Effector CD4-positive, alpha-beta T cell (primary cell): Measurements from ENCODE around the gene MTX1.
"Not testable (repeated sequence)": the region's sequence is repeated elsewhere in the genome, so short reads cannot be mapped to it uniquely, and the experiment has no call there.

Source experiments
- DNase-seq: peaks from one replicate; pipeline ENCODE4 v3.0.0-alpha.2; 2020
- total RNA-seq: gene quantifications from one replicate; lab custom pipeline; 2026; lab: John Stamatoyannopoulos, UW

Gene MTX1
- 20.6 reads per million, percentile 47 among the genes with 10 or more reads in this experiment for total RNA-seq

- peak; percentile 84 for DNase-seq
These were observed at the start of gene MTX1 for GRCh38 chr1:155208541-155209311. Gene MTX1, plus strand, starts transcription at chr1:155208695. Its CDS starts 110 bp downstream, at chr1:155208805.

- DNase-seq: no peak
These were observed 49.5 kb upstream of the MTX1 start for GRCh38 chr1:155158991-155159390.

- no peak for DNase-seq
These were observed 48.4 kb upstream of the MTX1 start for GRCh38 chr1:155160128-155160527.

- DNase-seq: not testable (repeated sequence)
These were observed 45.9 kb upstream of the MTX1 start for GRCh38 chr1:155162631-155163030.

- not testable (repeated sequence) for DNase-seq
These were observed 44.7 kb upstream of the MTX1 start for GRCh38 chr1:155163785-155164184.

GRCh38 chr1:155164625-155165024 is 43.9 kb upstream of the MTX1 start:
- DNase-seq: not testable (repeated sequence)

GRCh38 chr1:155166051-155166470 is 42.4 kb upstream of the MTX1 start:
- no peak for DNase-seq

- no peak for DNase-seq
These were observed 41.9 kb upstream of the MTX1 start for GRCh38 chr1:155166471-155167165.

- peak; percentile 83 for DNase-seq
These were observed 41.1 kb upstream of the MTX1 start for GRCh38 chr1:155167166-155168104.

- not testable (repeated sequence) for DNase-seq
These were observed 40.4 kb upstream of the MTX1 start for GRCh38 chr1:155168105-155168445.

GRCh38 chr1:155168456-155169210 is 39.9 kb upstream of the MTX1 start:
- DNase-seq: no peak

GRCh38 chr1:155169541-155169940 is 39.0 kb upstream of the MTX1 start:
- no peak for DNase-seq

GRCh38 chr1:155170101-155170785 is 38.3 kb upstream of the MTX1 start:
- no peak for DNase-seq

- DNase-seq: no peak
These were observed 37.7 kb upstream of the MTX1 start for GRCh38 chr1:155170806-155171205.

GRCh38 chr1:155171836-155172731 is 36.4 kb upstream of the MTX1 start:
- DNase-seq: no peak

- peak; percentile 91 for DNase-seq
These were observed 35.6 kb upstream of the MTX1 start, which contains the start of gene KRTCAP2 for GRCh38 chr1:155172732-155173477. Gene KRTCAP2, minus strand, starts transcription at chr1:155173304. Its CDS starts 80 bp downstream, at chr1:155173224.

- peak; percentile 46 for DNase-seq
These were observed 34.8 kb upstream of the MTX1 start, which contains the start of gene TRIM46 for GRCh38 chr1:155173478-155174323. Gene TRIM46, plus strand, starts transcription at chr1:155173849. Its CDS starts 118 bp downstream, at chr1:155173967.
